Nephron progenitor cell (in vitro differentiated cells): ENCODE data around the gene PPP6R1.

Experiments used
- DNase-seq: peaks from one replicate; pipeline ENCODE4 v3.0.0; 2021
- H3K27ac Mint-ChIP-seq: 2 replicates; pipeline ENCODE4 v1.8.0; 2021; ENCODE audit warnings: mild to moderate bottlenecking, moderate library complexity, mixed read lengths
- H3K27me3 Mint-ChIP-seq: 2 replicates; pipeline ENCODE4 v1.8.0; 2021; ENCODE audit warnings: mild to moderate bottlenecking, low read depth, mixed read lengths; ENCODE audit not compliant: poor library complexity
- H3K36me3 Mint-ChIP-seq: 2 replicates; pipeline ENCODE4 v1.8.0; 2021; ENCODE audit warnings: low read depth, mixed read lengths
- H3K4me1 Mint-ChIP-seq: 2 replicates; pipeline ENCODE4 v1.8.0; 2021; ENCODE audit warnings: mixed read lengths
- H3K4me3 Mint-ChIP-seq: 2 replicates; pipeline ENCODE4 v1.8.0; 2021; ENCODE audit warnings: mild to moderate bottlenecking, moderate library complexity, mixed read lengths
- H3K9me3 Mint-ChIP-seq: 2 replicates; pipeline ENCODE4 v1.8.0; 2021; ENCODE audit warnings: mild to moderate bottlenecking, moderate library complexity, mixed read lengths
- TF ChIP-seq, protein P1 (sequence below): fragments of 200-600 bp; sonication (generic); IDR thresholded peaks from 2 replicates; pipeline ENCODE4 v1.5.0; 2021; ENCODE audit warnings: antibody characterized with exemption

Gene PPP6R1

DNA sequence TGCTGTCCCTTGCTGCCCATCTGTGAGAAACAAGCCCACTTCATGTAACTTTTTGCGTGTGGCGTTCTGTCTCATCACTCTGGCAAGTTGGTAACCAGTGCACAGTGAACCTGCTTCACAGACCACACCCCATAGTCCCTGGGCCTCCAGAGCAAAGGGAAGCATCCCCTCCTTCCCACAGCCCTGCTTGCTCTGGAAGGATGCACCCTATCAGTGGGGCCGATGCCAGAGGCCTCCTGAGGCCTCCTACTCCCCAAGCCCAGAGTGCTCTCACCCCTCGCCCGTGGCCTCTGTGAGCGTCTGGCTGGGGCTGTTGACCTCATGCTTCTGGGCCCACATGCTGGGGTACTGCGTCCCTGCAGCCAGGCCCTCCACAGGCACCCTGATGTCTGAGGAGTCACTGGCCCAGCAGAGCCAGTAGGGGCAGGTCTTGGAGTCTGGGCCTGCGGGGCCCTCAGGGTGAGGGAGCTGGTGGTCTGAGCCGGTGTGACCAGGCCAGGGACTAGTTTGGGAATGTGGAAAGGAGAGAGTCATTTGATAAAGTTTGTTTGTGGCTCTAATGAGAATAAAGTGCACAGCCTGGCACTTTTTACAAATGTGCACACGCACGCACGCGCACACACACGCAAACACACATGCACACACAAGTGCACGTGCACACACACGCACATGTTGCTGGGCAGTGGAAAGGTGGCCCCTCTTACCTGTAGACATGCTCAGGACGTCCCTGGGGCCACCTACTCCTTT lies 35.4 kb downstream of the PPP6R1 start:
- no peak overlapping the region for H3K27ac Mint-ChIP-seq
- peaks cover 26% of the 10 kb centered on the region for H3K36me3 Mint-ChIP-seq
- DNase-seq, result no peak
- no peak overlapping the region for H3K4me3 Mint-ChIP-seq
- H3K27me3 Mint-ChIP-seq, result peaks cover 5% of the 10 kb centered on the region
- H3K9me3 Mint-ChIP-seq, result peaks cover 12% of the 10 kb centered on the region
- TF ChIP-seq, protein P1, sequence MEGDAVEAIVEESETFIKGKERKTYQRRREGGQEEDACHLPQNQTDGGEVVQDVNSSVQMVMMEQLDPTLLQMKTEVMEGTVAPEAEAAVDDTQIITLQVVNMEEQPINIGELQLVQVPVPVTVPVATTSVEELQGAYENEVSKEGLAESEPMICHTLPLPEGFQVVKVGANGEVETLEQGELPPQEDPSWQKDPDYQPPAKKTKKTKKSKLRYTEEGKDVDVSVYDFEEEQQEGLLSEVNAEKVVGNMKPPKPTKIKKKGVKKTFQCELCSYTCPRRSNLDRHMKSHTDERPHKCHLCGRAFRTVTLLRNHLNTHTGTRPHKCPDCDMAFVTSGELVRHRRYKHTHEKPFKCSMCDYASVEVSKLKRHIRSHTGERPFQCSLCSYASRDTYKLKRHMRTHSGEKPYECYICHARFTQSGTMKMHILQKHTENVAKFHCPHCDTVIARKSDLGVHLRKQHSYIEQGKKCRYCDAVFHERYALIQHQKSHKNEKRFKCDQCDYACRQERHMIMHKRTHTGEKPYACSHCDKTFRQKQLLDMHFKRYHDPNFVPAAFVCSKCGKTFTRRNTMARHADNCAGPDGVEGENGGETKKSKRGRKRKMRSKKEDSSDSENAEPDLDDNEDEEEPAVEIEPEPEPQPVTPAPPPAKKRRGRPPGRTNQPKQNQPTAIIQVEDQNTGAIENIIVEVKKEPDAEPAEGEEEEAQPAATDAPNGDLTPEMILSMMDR, result no peak
- no peaks in the 10 kb centered on the region for H3K4me1 Mint-ChIP-seq

GRCh38 chr19:55220525-55220924 lies 38.3 kb downstream of the PPP6R1 start:
- H3K4me1 Mint-ChIP-seq, result peaks cover 11% of the 10 kb centered on the region
- H3K4me3 Mint-ChIP-seq, result no peak overlapping the region
- peak; percentile 55 for DNase-seq
- TF ChIP-seq, protein P1, result no peak
- H3K9me3 Mint-ChIP-seq, result peaks cover 27% of the 10 kb centered on the region
- H3K27ac Mint-ChIP-seq, result no peak overlapping the region
- H3K36me3 Mint-ChIP-seq, result peaks cover 18% of the 10 kb centered on the region
- peaks cover 10% of the 10 kb centered on the region for H3K27me3 Mint-ChIP-seq

DNA sequence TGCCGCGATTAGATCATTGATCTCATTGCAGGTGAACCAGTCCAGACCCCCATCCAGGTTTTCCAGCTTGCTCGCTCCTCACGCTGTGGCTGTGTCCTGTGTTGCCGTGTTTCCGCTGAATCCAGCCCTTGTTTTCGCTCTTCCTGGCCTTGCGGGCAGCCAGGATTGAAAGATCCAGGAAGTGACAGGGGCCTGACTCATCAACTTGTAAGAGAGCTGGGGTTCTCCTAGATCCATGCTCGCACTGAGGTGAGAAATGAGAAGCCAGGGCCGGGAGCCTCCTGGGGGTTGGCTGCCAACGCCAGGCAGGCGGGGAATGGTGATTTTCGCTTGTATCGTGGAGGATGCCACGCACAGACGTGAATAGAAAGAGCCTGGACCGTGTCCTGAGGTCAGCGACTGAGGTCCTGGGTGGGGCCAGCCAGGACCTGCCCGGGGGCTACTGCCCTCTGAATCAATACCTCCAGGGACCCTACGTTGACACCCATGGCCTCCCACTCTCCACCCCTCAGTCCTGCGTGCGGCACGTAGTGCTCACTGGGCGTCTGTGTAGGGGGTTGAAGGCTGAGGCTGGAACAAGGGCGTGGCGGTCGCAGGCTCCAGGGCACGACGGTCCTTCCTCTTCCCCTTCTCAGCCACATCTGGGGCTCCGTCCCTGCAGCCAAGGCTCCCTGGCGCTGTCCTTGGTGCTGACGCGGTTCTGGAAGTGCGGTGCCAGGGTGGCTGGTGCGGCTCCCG lies 42.2 kb downstream of the PPP6R1 start:
- Mint-ChIP-seq H3K4me1 (peaks cover 11% of the 10 kb centered on the region), H3K9me3 (peaks cover 60% of the 10 kb centered on the region), H3K27ac (no peak overlapping the region), H3K4me3 (peak overlapping the region; percentile 79), H3K27me3 (peaks cover 20% of the 10 kb centered on the region), H3K36me3 (peaks cover 23% of the 10 kb centered on the region)
- peak; percentile 97 for DNase-seq
- TF ChIP-seq, protein P1, result no peak

DNA sequence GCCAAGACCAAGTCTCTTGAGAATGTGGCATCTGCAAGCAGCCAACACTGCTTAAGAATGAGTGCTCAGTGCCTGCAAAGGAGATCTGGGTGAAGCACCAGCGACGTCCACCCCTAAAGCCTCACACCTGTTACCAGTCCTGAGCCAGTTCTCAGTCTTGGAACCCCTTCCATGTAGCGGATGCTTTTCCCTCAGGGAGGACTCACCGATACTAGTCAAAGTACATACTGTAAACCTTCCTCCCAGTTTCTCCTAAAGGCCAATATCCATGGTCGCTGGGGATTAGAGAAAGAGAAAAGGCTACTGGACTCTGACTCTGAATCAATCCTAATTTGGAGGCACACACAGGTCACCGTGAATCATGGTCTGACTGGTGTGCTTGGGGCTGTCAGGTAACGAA lies 45.3 kb downstream of the PPP6R1 start:
- Mint-ChIP-seq H3K36me3 (peaks cover 6% of the 10 kb centered on the region), H3K9me3 (peaks cover 53% of the 10 kb centered on the region), H3K4me1 (peaks cover 24% of the 10 kb centered on the region), H3K27ac (no peak overlapping the region), H3K27me3 (peaks cover 36% of the 10 kb centered on the region), H3K4me3 (no peak overlapping the region)
- TF ChIP-seq, protein P1, result no peak
- no peak for DNase-seq

DNA sequence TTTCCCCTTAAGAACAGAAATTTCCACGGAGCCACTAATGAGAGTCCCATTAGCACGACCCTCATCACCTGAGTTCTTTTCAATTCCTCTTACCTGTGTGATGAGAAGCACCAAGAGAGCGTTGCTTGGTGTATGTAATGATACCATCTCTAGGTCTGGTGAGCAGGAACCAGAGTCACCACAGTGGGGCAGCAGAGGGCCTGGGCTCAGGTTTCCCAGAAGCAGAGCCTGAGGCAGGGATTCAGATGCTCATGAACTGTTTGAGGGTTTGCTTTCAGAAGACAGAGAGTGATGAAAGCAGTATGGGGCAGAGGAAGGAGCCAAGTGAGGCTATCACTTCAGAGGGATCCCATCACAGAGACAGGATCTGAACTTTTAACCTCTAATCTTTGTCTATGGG lies 46.4 kb downstream of the PPP6R1 start:
- no peak for DNase-seq
- no peak overlapping the region for H3K27ac Mint-ChIP-seq
- H3K9me3 Mint-ChIP-seq, result peaks cover 53% of the 10 kb centered on the region
- TF ChIP-seq, protein P1, result no peak
- peaks cover 6% of the 10 kb centered on the region for H3K36me3 Mint-ChIP-seq
- H3K4me1 Mint-ChIP-seq, result peaks cover 25% of the 10 kb centered on the region
- no peak overlapping the region for H3K4me3 Mint-ChIP-seq
- peaks cover 36% of the 10 kb centered on the region for H3K27me3 Mint-ChIP-seq
